Calu3 (cell line): ENCODE results near the gene ARIH2. TPM values are rescaled to one million over a fixed set of nuclear protein-coding genes. Genes with fewer than 3 reads are reported as not detected.

Experiments used
- BruUV-seq: library from RNA; stranded (reverse); fragments of 400-500 nt; replicated peaks from 2 replicates; lab custom pipeline; 2021; lab: Mats Ljungman, UMichigan
- CTCF ChIA-PET: fragments of 300-600 bp; sonication (Branson Sonifier 250); formaldehyde crosslinking; loops from one replicate; lab custom pipeline; 2022; ENCODE audit warnings: antibody characterized with exemption; lab: Charles Lee
- DNase-seq: peaks from one replicate; pipeline ENCODE4 v3.0.0; 2022
- H3K27ac Mint-ChIP-seq: one replicate; pipeline ENCODE4 v1.8.0; 2022; ENCODE audit warnings: mixed read lengths; ENCODE audit not compliant: unreplicated experiment
- H3K27me3 Mint-ChIP-seq: one replicate; pipeline ENCODE4 v1.8.0; 2022; ENCODE audit warnings: mixed read lengths; ENCODE audit not compliant: unreplicated experiment
- H3K36me3 Mint-ChIP-seq: one replicate; pipeline ENCODE4 v1.8.0; 2022; ENCODE audit warnings: mild to moderate bottlenecking, moderate library complexity, mixed read lengths; ENCODE audit not compliant: insufficient read depth, unreplicated experiment
- H3K4me1 Mint-ChIP-seq: one replicate; pipeline ENCODE4 v1.8.0; 2022; ENCODE audit warnings: mild to moderate bottlenecking, low read depth, mixed read lengths; ENCODE audit not compliant: unreplicated experiment
- H3K4me3 Mint-ChIP-seq: one replicate; pipeline ENCODE4 v1.8.0; 2022; ENCODE audit warnings: mild to moderate bottlenecking, low read depth, moderate library complexity, mixed read lengths; ENCODE audit not compliant: unreplicated experiment
- H3K9me3 Mint-ChIP-seq: one replicate; pipeline ENCODE4 v1.8.0; 2022; ENCODE audit warnings: low read depth, mixed read lengths; ENCODE audit not compliant: unreplicated experiment
- CTCF ChIP-seq: fragments of 200-600 bp; IDR thresholded peaks from one replicate; pipeline ENCODE4 v1.8.0; 2022; ENCODE audit warnings: antibody characterized with exemption; ENCODE audit not compliant: unreplicated experiment
- intact Hi-C: fragments of 100-400 bp; cut with micrococcal nuclease; formaldehyde crosslinking; loops from one replicate; pipeline ENCODE4 v1.10.0; 2022; ENCODE audit not compliant: unreplicated experiment
- total RNA-seq: library from RNA; stranded (reverse); gene quantifications from 2 replicates; pipeline ENCODE4 v1.2.3, GENCODE V29; 2022

Gene ARIH2
- total RNA-seq, 1 experiment from 2014 or later, result 109 TPM

DNA sequence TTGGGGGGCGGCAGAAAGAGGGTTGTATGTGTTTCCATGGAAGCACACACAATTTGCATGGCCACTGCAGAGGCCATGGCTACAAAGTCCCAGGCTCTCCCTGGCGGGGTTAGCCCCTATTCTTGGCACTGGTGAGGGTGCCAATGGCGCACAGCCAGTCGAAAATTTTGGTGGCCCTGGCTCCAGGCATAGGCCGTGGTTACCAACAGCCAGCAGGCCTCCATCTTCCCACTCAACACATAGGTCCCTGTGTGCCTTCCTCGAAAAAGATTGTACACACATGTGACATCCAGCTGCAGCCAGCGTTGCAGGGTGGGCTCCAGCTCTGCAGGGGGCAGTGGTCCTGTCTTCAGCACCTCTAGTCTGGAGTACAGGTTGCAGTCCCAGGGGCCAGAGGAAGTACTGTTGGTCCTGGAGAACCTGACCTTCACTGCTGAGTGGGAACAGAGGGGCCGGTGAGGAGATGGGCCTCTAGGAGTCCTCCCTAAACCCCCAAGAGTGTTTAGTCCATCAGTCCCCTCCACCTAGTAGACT lies 78.5 kb downstream of the ARIH2 start:
- CTCF ChIA-PET, result no interaction called here
- H3K4me3 Mint-ChIP-seq, result no peak overlapping the region
- H3K27me3 Mint-ChIP-seq, result no peaks in the 10 kb centered on the region
- no peak for TF ChIP-seq CTCF
- no peak for DNase-seq
- intact Hi-C loops, result no loop called here
- no TSS peak for BruUV-seq
- H3K27ac Mint-ChIP-seq, result no peak overlapping the region
- H3K36me3 Mint-ChIP-seq, result peaks cover 8% of the 10 kb centered on the region
- peaks cover under 1% of the 10 kb centered on the region for H3K4me1 Mint-ChIP-seq
- H3K9me3 Mint-ChIP-seq, result no peaks in the 10 kb centered on the region

DNA sequence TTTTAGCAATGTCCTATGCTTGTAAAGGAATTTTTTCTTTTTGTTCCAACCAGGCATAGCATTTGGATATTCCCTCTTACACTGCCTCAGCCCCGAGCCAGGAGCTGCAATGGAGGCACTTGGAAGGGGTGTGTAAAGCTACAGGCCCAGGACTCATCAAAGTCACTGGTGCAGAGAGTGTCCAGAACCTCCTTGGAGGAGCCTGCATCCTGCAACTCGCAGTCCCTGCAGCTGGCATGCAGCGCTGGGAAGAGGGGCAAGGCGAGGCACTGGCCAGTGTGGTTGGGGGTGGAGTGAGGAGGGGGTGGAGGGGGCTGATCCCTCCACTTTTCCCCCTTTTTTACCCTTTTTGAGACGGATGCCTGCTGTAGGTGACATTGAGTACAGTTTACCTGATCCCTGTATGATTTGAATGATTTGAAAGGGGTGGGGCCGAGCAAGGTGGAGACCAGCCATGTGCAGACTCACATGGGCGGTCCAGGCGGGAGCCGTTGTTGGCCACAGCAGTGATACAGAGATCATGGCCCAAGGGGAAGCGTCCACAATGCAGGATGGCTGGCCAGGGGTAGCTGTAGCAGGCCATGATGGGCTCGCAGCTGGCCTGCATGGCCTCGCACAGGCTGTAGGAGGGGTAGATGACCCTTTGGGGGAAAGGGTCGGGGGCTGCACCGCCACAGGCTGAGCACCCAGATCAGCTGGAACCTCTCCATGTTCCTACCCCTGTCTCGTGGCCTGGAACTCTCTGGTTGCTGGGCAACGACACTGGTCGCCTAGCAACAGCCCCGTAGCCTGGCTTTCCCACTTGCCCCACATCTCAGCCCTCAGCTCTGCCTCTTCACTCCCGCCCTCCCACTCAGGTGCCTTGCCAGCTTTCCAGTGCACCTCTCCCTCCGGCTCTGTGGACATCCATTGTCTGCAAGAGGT lies 79.3 kb downstream of the ARIH2 start:
- BruUV-seq, result no TSS peak
- CTCF ChIA-PET, result interaction anchor here (0.6 kb wide), 1 partner anchor 92 kb away, joined by 3 read pairs; no protein-coding TSS in a partner anchor
- Mint-ChIP-seq H3K27me3 (no peaks in the 10 kb centered on the region), H3K9me3 (no peaks in the 10 kb centered on the region), H3K4me1 (no peaks in the 10 kb centered on the region), H3K27ac (no peak overlapping the region), H3K4me3 (no peak overlapping the region), H3K36me3 (peaks cover 12% of the 10 kb centered on the region)
- intact Hi-C loops, result no loop called here
- no peak for DNase-seq
- no peak for TF ChIP-seq CTCF

DNA sequence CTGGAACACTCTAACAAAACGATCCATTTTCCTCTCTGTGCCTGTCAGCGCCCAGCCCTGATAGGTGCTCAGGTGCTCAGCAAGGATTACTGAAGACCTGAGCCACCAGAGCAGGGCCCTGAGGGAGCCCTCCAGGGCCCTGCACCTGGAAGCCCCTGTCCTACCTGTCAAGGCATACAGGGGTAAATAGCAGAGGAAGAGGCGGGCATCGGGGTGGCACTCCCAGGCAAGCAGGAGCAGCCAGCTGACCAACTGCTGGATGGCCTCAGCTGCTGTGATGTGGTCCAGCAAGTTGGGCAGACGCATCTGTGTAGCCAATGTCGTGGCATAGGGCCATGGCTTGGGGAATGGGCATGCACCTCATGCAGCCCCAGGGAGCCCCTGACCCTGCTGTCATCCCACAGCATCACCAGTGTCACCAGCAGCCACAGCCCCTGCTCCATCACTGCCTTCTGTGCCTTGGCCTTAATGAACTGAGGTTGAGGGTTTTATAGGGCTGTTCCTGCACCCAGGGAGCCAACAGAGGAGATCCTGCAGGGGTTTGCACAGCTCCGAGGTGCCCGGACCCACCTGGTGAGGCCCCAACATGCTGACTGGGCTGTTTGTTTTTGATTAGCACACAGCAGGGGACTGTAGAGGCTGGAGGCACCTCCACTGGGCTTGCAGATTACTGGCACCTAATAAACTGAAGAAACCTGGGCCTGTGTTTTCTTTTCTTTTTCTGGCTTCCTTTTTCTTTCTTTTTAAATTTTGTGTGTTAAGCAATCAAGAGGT lies 80.6 kb downstream of the ARIH2 start:
- peaks cover 12% of the 10 kb centered on the region for H3K36me3 Mint-ChIP-seq
- DNase-seq, result no peak
- no peaks in the 10 kb centered on the region for H3K4me1 Mint-ChIP-seq
- H3K9me3 Mint-ChIP-seq, result no peaks in the 10 kb centered on the region
- H3K4me3 Mint-ChIP-seq, result no peak overlapping the region
- intact Hi-C loops, result no loop called here
- no TSS peak for BruUV-seq
- no peak overlapping the region for H3K27ac Mint-ChIP-seq
- CTCF ChIA-PET, result no interaction called here
- TF ChIP-seq CTCF, result no peak
- no peaks in the 10 kb centered on the region for H3K27me3 Mint-ChIP-seq

GRCh38 chr3:49001155-49001554 lies 82.5 kb downstream of the ARIH2 start:
- TF ChIP-seq CTCF, result no peak
- Mint-ChIP-seq H3K4me1 (no peaks in the 10 kb centered on the region), H3K9me3 (no peaks in the 10 kb centered on the region), H3K4me3 (no peak overlapping the region), H3K27ac (no peak overlapping the region), H3K36me3 (peaks cover 18% of the 10 kb centered on the region), H3K27me3 (no peaks in the 10 kb centered on the region)
- intact Hi-C loops, result no loop called here
- no TSS peak for BruUV-seq
- DNase-seq, result no peak
- CTCF ChIA-PET, result no interaction called here
